ENCODE measurements around the gene SOX9.
A peak's percentile ranks its signal among the peaks of the same experiment; 100 is the strongest.

- TF ChIP-seq RNF2 (IDR thresholded peaks at IDR 0.05; ENCODE audit: borderline replicate concordance, low read depth): no peak
- TF ChIP-seq CTCF (IDR thresholded peaks at IDR 0.05): no peak
- TF ChIP-seq POLR2A (IDR thresholded peaks at IDR 0.05; ENCODE audit: low read length): no peak
- no peak for TF ChIP-seq ZSCAN20 (CRISPR knock-in tag; IDR thresholded peaks at IDR 0.05)
- 0 out of 4 replicates have a peak, but pooled peaks of 1 of the 2 experiments have one; percentile 14 for TF ChIP-seq CEBPB (IDR thresholded peaks at IDR 0.05)
- TF ChIP-seq HOXA7 (CRISPR knock-in tag; IDR thresholded peaks at IDR 0.05): no peak
- no peak for TF ChIP-seq ELK1 (IDR thresholded peaks at IDR 0.05; ENCODE audit: low read depth, low read length)
Observed at GRCh38 chr17:72134608-72135394, 14.0 kb downstream of the SOX9 start.

All from A549 (cell line).